Memory B cell (primary cell): ENCODE results near the gene BRSK1.

Experiments
- ATAC-seq: fragments of 150-1000 bp; cut with Tn5 transposase; 2 replicates; pipeline ENCODE4 v1.10.0; 2021; ENCODE audit warnings: low read depth, mild to moderate bottlenecking, moderate library complexity
- DNase-seq, 2 donors: peaks; one replicate each; pipeline ENCODE4 v3.0.0; 2022; ENCODE audit warnings: low spot score in 2 of 2
- H3K27ac Mint-ChIP-seq: one replicate; pipeline ENCODE4 v1.8.0; 2022; ENCODE audit warnings: mild to moderate bottlenecking, moderate library complexity, mixed read lengths
- H3K27me3 Mint-ChIP-seq: one replicate; pipeline ENCODE4 v1.8.0; 2022; ENCODE audit warnings: mixed read lengths
- H3K36me3 Mint-ChIP-seq: one replicate; pipeline ENCODE4 v1.8.0; 2022; ENCODE audit warnings: mild to moderate bottlenecking, mixed read lengths
- H3K4me1 Mint-ChIP-seq: one replicate; pipeline ENCODE4 v1.8.0; 2022; ENCODE audit warnings: mixed read lengths
- H3K4me3 Mint-ChIP-seq: one replicate; pipeline ENCODE4 v1.8.0; 2022; ENCODE audit warnings: mild to moderate bottlenecking, moderate library complexity, mixed read lengths
- H3K9me3 Mint-ChIP-seq: one replicate; pipeline ENCODE4 v1.8.0; 2022; ENCODE audit warnings: mixed read lengths

BRSK1 gene

GRCh38 chr19:55299991-55300390 is 16.2 kb downstream of the BRSK1 start:
- Mint-ChIP-seq H3K27ac (no peak overlapping the region), H3K27me3 (peaks cover 3% of the 10 kb centered on the region), H3K4me1 (peaks cover 11% of the 10 kb centered on the region), H3K4me3 (no peak overlapping the region), H3K9me3 (no peaks in the 10 kb centered on the region), H3K36me3 (no peaks in the 10 kb centered on the region)
- ATAC-seq (no peak), DNase-seq (no peak)

GRCh38 chr19:55300886-55301458 is 17.2 kb downstream of the BRSK1 start:
- DNase-seq (no peak), ATAC-seq (no peak)
- Mint-ChIP-seq H3K36me3 (no peaks in the 10 kb centered on the region), H3K4me3 (peak overlapping the region; percentile 83), H3K27me3 (peaks cover 3% of the 10 kb centered on the region), H3K4me1 (peaks cover 13% of the 10 kb centered on the region), H3K9me3 (no peaks in the 10 kb centered on the region), H3K27ac (no peak overlapping the region)

- DNase-seq (peak; percentile 97 to 99), ATAC-seq (peak; percentile 83)
- peaks cover 13% of the 10 kb centered on the region for H3K4me1 Mint-ChIP-seq
- H3K27ac Mint-ChIP-seq: peak overlapping the region; percentile 31
- H3K9me3 Mint-ChIP-seq: no peaks in the 10 kb centered on the region
- H3K27me3 Mint-ChIP-seq: peaks cover 3% of the 10 kb centered on the region
- H3K4me3 Mint-ChIP-seq: peak overlapping the region; percentile 83
- no peaks in the 10 kb centered on the region for H3K36me3 Mint-ChIP-seq
Observed at GRCh38 chr19:55301459-55302317, 17.9 kb downstream of the BRSK1 start.

- ATAC-seq (no peak), DNase-seq (no peak)
- Mint-ChIP-seq H3K4me1 (peaks cover 13% of the 10 kb centered on the region), H3K36me3 (no peaks in the 10 kb centered on the region), H3K27me3 (peaks cover 3% of the 10 kb centered on the region), H3K4me3 (peak overlapping the region; percentile 83), H3K9me3 (no peaks in the 10 kb centered on the region), H3K27ac (peak overlapping the region; percentile 31)
Observed at GRCh38 chr19:55302318-55302703, 18.5 kb downstream of the BRSK1 start.

GRCh38 chr19:55303477-55303876 is 19.7 kb downstream of the BRSK1 start:
- Mint-ChIP-seq H3K27me3 (peaks cover 2% of the 10 kb centered on the region), H3K4me1 (peaks cover 13% of the 10 kb centered on the region), H3K36me3 (no peaks in the 10 kb centered on the region), H3K27ac (no peak overlapping the region), H3K4me3 (no peak overlapping the region), H3K9me3 (no peaks in the 10 kb centered on the region)
- no peak for ATAC-seq
- no peak for DNase-seq

GRCh38 chr19:55304279-55304978 is 20.6 kb downstream of the BRSK1 start:
- peaks cover 13% of the 10 kb centered on the region for H3K4me1 Mint-ChIP-seq
- DNase-seq: no peak
- H3K36me3 Mint-ChIP-seq: no peaks in the 10 kb centered on the region
- no peaks in the 10 kb centered on the region for H3K9me3 Mint-ChIP-seq
- H3K27ac Mint-ChIP-seq: no peak overlapping the region
- no peak for ATAC-seq
- H3K4me3 Mint-ChIP-seq: no peak overlapping the region
- H3K27me3 Mint-ChIP-seq: peaks cover 2% of the 10 kb centered on the region

- no peaks in the 10 kb centered on the region for H3K9me3 Mint-ChIP-seq
- no peak for DNase-seq
- no peaks in the 10 kb centered on the region for H3K36me3 Mint-ChIP-seq
- no peak for ATAC-seq
- no peak overlapping the region for H3K4me3 Mint-ChIP-seq
- no peak overlapping the region for H3K27ac Mint-ChIP-seq
- H3K4me1 Mint-ChIP-seq: peaks cover 10% of the 10 kb centered on the region
- H3K27me3 Mint-ChIP-seq: peaks cover 2% of the 10 kb centered on the region
Observed at GRCh38 chr19:55304980-55305379, 21.2 kb downstream of the BRSK1 start.

- Mint-ChIP-seq H3K4me3 (no peak overlapping the region), H3K27me3 (peaks cover 2% of the 10 kb centered on the region), H3K9me3 (no peaks in the 10 kb centered on the region), H3K27ac (no peak overlapping the region), H3K36me3 (peaks cover 2% of the 10 kb centered on the region), H3K4me1 (peaks cover 10% of the 10 kb centered on the region)
- ATAC-seq: peak; percentile 59
- DNase-seq: peak; percentile 33 to 51
Observed at GRCh38 chr19:55305491-55305890, 21.7 kb downstream of the BRSK1 start.

GRCh38 chr19:55305983-55306562 is 22.3 kb downstream of the BRSK1 start:
- Mint-ChIP-seq H3K9me3 (no peaks in the 10 kb centered on the region), H3K36me3 (peaks cover 2% of the 10 kb centered on the region), H3K27ac (no peak overlapping the region), H3K4me1 (peaks cover 8% of the 10 kb centered on the region), H3K4me3 (no peak overlapping the region), H3K27me3 (peaks cover 2% of the 10 kb centered on the region)
- ATAC-seq (no peak), DNase-seq (no peak)

GRCh38 chr19:55306712-55307111 is 22.9 kb downstream of the BRSK1 start:
- DNase-seq (no peak), ATAC-seq (no peak)
- H3K36me3 Mint-ChIP-seq: peaks cover 2% of the 10 kb centered on the region
- H3K27ac Mint-ChIP-seq: no peak overlapping the region
- H3K9me3 Mint-ChIP-seq: no peaks in the 10 kb centered on the region
- peaks cover 6% of the 10 kb centered on the region for H3K4me1 Mint-ChIP-seq
- peaks cover 2% of the 10 kb centered on the region for H3K27me3 Mint-ChIP-seq
- no peak overlapping the region for H3K4me3 Mint-ChIP-seq

GRCh38 chr19:55308281-55308680 is 24.5 kb downstream of the BRSK1 start:
- H3K4me1 Mint-ChIP-seq: peaks cover 2% of the 10 kb centered on the region
- H3K9me3 Mint-ChIP-seq: no peaks in the 10 kb centered on the region
- peaks cover 5% of the 10 kb centered on the region for H3K27me3 Mint-ChIP-seq
- H3K36me3 Mint-ChIP-seq: peaks cover 2% of the 10 kb centered on the region
- no peak overlapping the region for H3K27ac Mint-ChIP-seq
- DNase-seq (no peak), ATAC-seq (no peak)
- no peak overlapping the region for H3K4me3 Mint-ChIP-seq

GRCh38 chr19:55309448-55309847 is 25.7 kb downstream of the BRSK1 start:
- DNase-seq: no peak
- Mint-ChIP-seq H3K4me3 (no peak overlapping the region), H3K9me3 (no peaks in the 10 kb centered on the region), H3K27me3 (peaks cover 8% of the 10 kb centered on the region), H3K27ac (no peak overlapping the region), H3K36me3 (peaks cover 2% of the 10 kb centered on the region), H3K4me1 (peaks cover 4% of the 10 kb centered on the region)
- ATAC-seq: no peak

GRCh38 chr19:55310498-55310897 is 26.7 kb downstream of the BRSK1 start:
- peaks cover 8% of the 10 kb centered on the region for H3K27me3 Mint-ChIP-seq
- peaks cover 2% of the 10 kb centered on the region for H3K36me3 Mint-ChIP-seq
- DNase-seq (no peak), ATAC-seq (no peak)
- no peak overlapping the region for H3K27ac Mint-ChIP-seq
- H3K9me3 Mint-ChIP-seq: no peaks in the 10 kb centered on the region
- peaks cover 2% of the 10 kb centered on the region for H3K4me1 Mint-ChIP-seq
- H3K4me3 Mint-ChIP-seq: no peak overlapping the region

GRCh38 chr19:55311397-55311796 is 27.6 kb downstream of the BRSK1 start:
- no peaks in the 10 kb centered on the region for H3K9me3 Mint-ChIP-seq
- peaks cover 4% of the 10 kb centered on the region for H3K4me1 Mint-ChIP-seq
- H3K27me3 Mint-ChIP-seq: peaks cover 8% of the 10 kb centered on the region
- DNase-seq (no peak), ATAC-seq (no peak)
- no peak overlapping the region for H3K4me3 Mint-ChIP-seq
- H3K27ac Mint-ChIP-seq: no peak overlapping the region
- H3K36me3 Mint-ChIP-seq: peaks cover 2% of the 10 kb centered on the region
